ENCODE measurements around the gene ARHGAP44.

- TF ChIP-seq CTCF (conservative IDR thresholded peaks at IDR 0.05; ENCODE audit: low read depth, low read length) (no peak), ELK1 (IDR thresholded peaks at IDR 0.05; ENCODE audit: borderline replicate concordance, low read depth, low read length) (no peak), RAD21 (IDR thresholded peaks at IDR 0.05; ENCODE audit: low read length) (no peak), MAZ (IDR thresholded peaks at IDR 0.05; ENCODE audit: borderline replicate concordance, low read depth, low read length) (no peak), POLR2A (IDR thresholded peaks at IDR 0.05; ENCODE audit: low read depth, low read length) (no peak), RCOR1 (IDR thresholded peaks at IDR 0.05; ENCODE audit: insufficient replicate concordance, low read length) (no peak), CHD1 (IDR thresholded peaks at IDR 0.05; ENCODE audit: low read depth, low read length) (no peak)
Observed at GRCh38 chr17:12812877-12813276, 23.6 kb downstream of the ARHGAP44 start.

Data from IMR-90 (cell line).